ENCODE measurements around the gene SEH1L. TPM values are rescaled to one million over a fixed set of nuclear protein-coding genes. Genes with fewer than 3 reads are reported as not detected.
"Not testable (repeated sequence)": the region's sequence is repeated elsewhere in the genome, so short reads cannot be mapped to it uniquely, and the experiment has no call there.

Gene SEH1L
- total RNA-seq, 1 experiment from 2014 or later = 61.2 TPM

- H3K27me3 ChIP-seq (ENCODE audit: low read length) = no peaks in the 10 kb centered on the region
- no peak overlapping the region for H3K4me2 ChIP-seq (ENCODE audit: low read length)
- no peaks in the 10 kb centered on the region for H3K9me3 ChIP-seq (ENCODE audit: low read length)
- H2AFZ ChIP-seq (ENCODE audit: low read length) = no peak overlapping the region
- H3K9ac ChIP-seq (ENCODE audit: low read length) = no peak overlapping the region
- no peaks in the 10 kb centered on the region; the same call in 1 of the 2 replicates for H3K79me2 ChIP-seq (ENCODE audit: low read length)
- no TSS peak for BruUV-seq (replicated peaks)
- no peaks in the 10 kb centered on the region for H3K9me2 ChIP-seq (replicated peaks; ENCODE audit: low read length)
- peaks cover 56% of the 10 kb centered on the region for H3K36me3 ChIP-seq (ENCODE audit: low read depth, low read length)
- intact Hi-C loops (cut with micrococcal nuclease) = no loop called here
- no peaks in the 10 kb centered on the region for H3K4me1 ChIP-seq (ENCODE audit: insufficient read depth, low read length)
- DNase-seq = no peak
- no peak for TF ChIP-seq CTCF (conservative IDR thresholded peaks at IDR 0.05; ENCODE audit: low read depth, low read length)
- TF ChIP-seq EZH2 (IDR thresholded peaks at IDR 0.05; ENCODE audit: low read length, unreplicated experiment) = no peak
- no peak for TF ChIP-seq EZH2phosphoT487 (IDR thresholded peaks at IDR 0.05; ENCODE audit: borderline replicate concordance, low read length)
- H4K20me1 ChIP-seq (ENCODE audit: low read length) = 0 out of 2 replicates have a peak, but pooled peaks cover 4% of the 10 kb centered on the region
- ChIA-PET POLR2A (ENCODE audit: unreplicated experiment) (no interaction called here), CTCF (interaction anchor here (0.5 kb wide), 1 partner anchor 236 kb away, joined by 3 read pairs; no protein-coding TSS in a partner anchor)
- no peaks in the 10 kb centered on the region for H3F3A ChIP-seq (ENCODE audit: low read length, unreplicated experiment)
- no peak overlapping the region for H3K27ac ChIP-seq (ENCODE audit: low read length)
- ATAC-seq = no peak
- H3K4me3 ChIP-seq (ENCODE audit: low read length) = no peak overlapping the region
Observed at GRCh38 chr18:12973562-12974213, 25.9 kb downstream of the SEH1L start.

GRCh38 chr18:12975488-12975887 is 27.7 kb downstream of the SEH1L start:
- POLR2A ChIA-PET (ENCODE audit: unreplicated experiment) = no interaction called here
- H3K4me2 ChIP-seq (ENCODE audit: low read length) = no peak overlapping the region
- intact Hi-C loops (cut with micrococcal nuclease) = no loop called here
- H3K36me3 ChIP-seq (ENCODE audit: low read depth, low read length) = peaks cover 52% of the 10 kb centered on the region
- TF ChIP-seq EZH2phosphoT487 (IDR thresholded peaks at IDR 0.05; ENCODE audit: borderline replicate concordance, low read length) (no peak), EZH2 (IDR thresholded peaks at IDR 0.05; ENCODE audit: low read length, unreplicated experiment) (no peak), CTCF (conservative IDR thresholded peaks at IDR 0.05; ENCODE audit: low read depth, low read length) (no peak)
- no peaks in the 10 kb centered on the region for H3K9me2 ChIP-seq (replicated peaks; ENCODE audit: low read length)
- H3K4me3 ChIP-seq (ENCODE audit: low read length) = no peak overlapping the region
- no peaks in the 10 kb centered on the region for H3K4me1 ChIP-seq (ENCODE audit: insufficient read depth, low read length)
- H4K20me1 ChIP-seq (ENCODE audit: low read length) = 0 out of 2 replicates have a peak, but pooled peaks cover 4% of the 10 kb centered on the region
- H2AFZ ChIP-seq (ENCODE audit: low read length) = no peak overlapping the region
- no peaks in the 10 kb centered on the region for H3K9me3 ChIP-seq (ENCODE audit: low read length)
- no peaks in the 10 kb centered on the region for H3K27me3 ChIP-seq (ENCODE audit: low read length)
- no peaks in the 10 kb centered on the region for H3F3A ChIP-seq (ENCODE audit: low read length, unreplicated experiment)
- no peak overlapping the region for H3K27ac ChIP-seq (ENCODE audit: low read length)
- BruUV-seq (replicated peaks) = no TSS peak
- no peaks in the 10 kb centered on the region; the same call in 1 of the 2 replicates for H3K79me2 ChIP-seq (ENCODE audit: low read length)
- H3K9ac ChIP-seq (ENCODE audit: low read length) = no peak overlapping the region
- DNase-seq = no peak
- no peak for ATAC-seq
- CTCF ChIA-PET = no interaction called here

GRCh38 chr18:12976305-12976704 is 28.5 kb downstream of the SEH1L start:
- CTCF ChIA-PET = no interaction called here
- Histone ChIP-seq H3K27me3 (ENCODE audit: low read length) (no peaks in the 10 kb centered on the region), H3K4me1 (ENCODE audit: insufficient read depth, low read length) (no peaks in the 10 kb centered on the region), H3K9ac (ENCODE audit: low read length) (no peak overlapping the region), H3K4me2 (ENCODE audit: low read length) (no peak overlapping the region), H3K9me2 (replicated peaks; ENCODE audit: low read length) (no peaks in the 10 kb centered on the region), H4K20me1 (ENCODE audit: low read length) (0 out of 2 replicates have a peak, but pooled peaks cover 4% of the 10 kb centered on the region), H3F3A (ENCODE audit: low read length, unreplicated experiment) (no peaks in the 10 kb centered on the region), H3K4me3 (ENCODE audit: low read length) (no peak overlapping the region), H3K79me2 (ENCODE audit: low read length) (no peaks in the 10 kb centered on the region; the same call in 1 of the 2 replicates), H2AFZ (ENCODE audit: low read length) (no peak overlapping the region), H3K36me3 (ENCODE audit: low read depth, low read length) (peaks cover 45% of the 10 kb centered on the region), H3K27ac (ENCODE audit: low read length) (no peak overlapping the region), H3K9me3 (ENCODE audit: low read length) (no peaks in the 10 kb centered on the region)
- DNase-seq (no peak), ATAC-seq (no peak)
- no TSS peak for BruUV-seq (replicated peaks)
- intact Hi-C loops (cut with micrococcal nuclease) = no loop called here
- TF ChIP-seq EZH2 (IDR thresholded peaks at IDR 0.05; ENCODE audit: low read length, unreplicated experiment) (no peak), EZH2phosphoT487 (IDR thresholded peaks at IDR 0.05; ENCODE audit: borderline replicate concordance, low read length) (no peak), CTCF (conservative IDR thresholded peaks at IDR 0.05; ENCODE audit: low read depth, low read length) (no peak)
- POLR2A ChIA-PET (ENCODE audit: unreplicated experiment) = interaction anchor here (0.6 kb wide), 1 partner anchor 93 kb away, joined by 10 read pairs; no protein-coding TSS in a partner anchor

GRCh38 chr18:12980065-12980464 is 32.3 kb downstream of the SEH1L start:
- POLR2A ChIA-PET (ENCODE audit: unreplicated experiment); H3K27me3 ChIP-seq (ENCODE audit: low read length); intact Hi-C loops (cut with micrococcal nuclease); H3K4me2 ChIP-seq (ENCODE audit: low read length); H3K9me3 ChIP-seq (ENCODE audit: low read length); H4K20me1 ChIP-seq (ENCODE audit: low read length); CTCF ChIA-PET; H3F3A ChIP-seq (ENCODE audit: low read length, unreplicated experiment); DNase-seq; H3K9ac ChIP-seq (ENCODE audit: low read length); BruUV-seq (replicated peaks); H3K9me2 ChIP-seq (replicated peaks; ENCODE audit: low read length); H3K4me3 ChIP-seq (ENCODE audit: low read length); H3K4me1 ChIP-seq (ENCODE audit: insufficient read depth, low read length); H3K27ac ChIP-seq (ENCODE audit: low read length); H3K79me2 ChIP-seq (ENCODE audit: low read length); H2AFZ ChIP-seq (ENCODE audit: low read length); ATAC-seq: not testable (repeated sequence)
- peaks cover 39% of the 10 kb centered on the region for H3K36me3 ChIP-seq (ENCODE audit: low read depth, low read length)

Measured in PC-3 (cell line).